Aorta (tissue), 5 donors: ENCODE data around the gene PROCA1. TPM values are rescaled to one million over a fixed set of nuclear protein-coding genes. Genes with fewer than 3 reads are reported as not detected.

ENCODE experiments used
- ATAC-seq: fragments of 200-7000 bp; cut with Tn5 transposase; one replicate; pipeline ENCODE4 v1.9.1; 2022; ENCODE audit warnings: moderate library complexity; ENCODE audit not compliant: low FRiP score
- DNase-seq, 2 donors: peaks; one replicate each; pipeline ENCODE4 v3.0.0-alpha.2; 2020
- H3K27ac ChIP-seq, 2 donors: one replicate each; pipeline ENCODE4 v1.5.1; 2013; ENCODE audit warnings: low read length in 2 of 2, mild to moderate bottlenecking in 2 of 2, moderate library complexity in 2 of 2, control low read depth in 1 of 2, inconsistent platforms in 1 of 2, low read depth in 1 of 2
- H3K27me3 ChIP-seq, 2 donors: one replicate each; pipeline ENCODE4 v1.6.1; 2013; ENCODE audit warnings: control low read depth in 1 of 2, low read length in 1 of 2, mild to moderate bottlenecking in 1 of 2, moderate library complexity in 1 of 2; ENCODE audit not compliant: insufficient read depth in 2 of 2, control insufficient read depth in 1 of 2
- H3K36me3 ChIP-seq, 2 donors: one replicate each; pipeline ENCODE4 v1.6.1; 2013; ENCODE audit warnings: control low read depth in 1 of 2, low read length in 1 of 2, mild to moderate bottlenecking in 1 of 2; ENCODE audit not compliant: insufficient read depth in 2 of 2, control insufficient read depth in 1 of 2
- H3K4me1 ChIP-seq, 2 donors: one replicate each; pipeline ENCODE4 v1.6.1; 2013; ENCODE audit warnings: low read length in 2 of 2, control low read depth in 1 of 2, mild to moderate bottlenecking in 1 of 2, moderate library complexity in 1 of 2; ENCODE audit not compliant: insufficient read depth in 2 of 2, control insufficient read depth in 1 of 2
- H3K4me3 ChIP-seq, 2 donors: one replicate each; pipeline ENCODE4 v1.5.1; 2013; ENCODE audit warnings: low read length in 2 of 2, control low read depth in 1 of 2, mild to moderate bottlenecking in 1 of 2
- H3K9me3 ChIP-seq: one replicate; pipeline ENCODE4 v1.6.1; 2013; ENCODE audit warnings: mild to moderate bottlenecking, low read length; ENCODE audit not compliant: control insufficient read depth
- WGBS, 2 donors: extraction: QIAGEN DNeasy Blood & Tissue Kit; methylation state at CpG; one replicate each; pipeline ENCODE4 v1.1.7; 2013; 5-methylcytosine and 5-hydroxymethylcytosine counted together
- intact Hi-C, 2 donors: fragments of 100-400 bp; cut with DNase I; formaldehyde crosslinking; loops; one replicate each; pipeline versions ENCODE4 v1.14.2 to v1.15.0; 2022
- polyA plus RNA-seq, 2 donors: library from polyadenylated mRNA; stranded (reverse); fragments of 200-250 nt; gene quantifications; one replicate each; pipeline ENCODE4 v1.2.3, GENCODE V29; 2013
- total RNA-seq, 2 donors: library from RNA; stranded (reverse); fragmentation: NEBNext Ultra II Directional; extraction: Animal tissue kit (Norgen Biotek cat#: 25700); gene quantifications; one replicate each; pipeline ENCODE4 v1.2.1, GENCODE V29; 2021
- donor health status: healthy with polysubstance abuse.
- donor health status: Bipolar disorder and iron deficiency.
- donor health status: DM: no; HTN: no; CAD: no.
- donor health status: DM: no; HTN: no; CAD: no.
- donor health status: DM: yes; HTN: yes; CAD: no.

The PROCA1 gene
- total and polyA plus RNA-seq, 4 donors = 0.78 to 6.6 (median 5.2) TPM

DNA sequence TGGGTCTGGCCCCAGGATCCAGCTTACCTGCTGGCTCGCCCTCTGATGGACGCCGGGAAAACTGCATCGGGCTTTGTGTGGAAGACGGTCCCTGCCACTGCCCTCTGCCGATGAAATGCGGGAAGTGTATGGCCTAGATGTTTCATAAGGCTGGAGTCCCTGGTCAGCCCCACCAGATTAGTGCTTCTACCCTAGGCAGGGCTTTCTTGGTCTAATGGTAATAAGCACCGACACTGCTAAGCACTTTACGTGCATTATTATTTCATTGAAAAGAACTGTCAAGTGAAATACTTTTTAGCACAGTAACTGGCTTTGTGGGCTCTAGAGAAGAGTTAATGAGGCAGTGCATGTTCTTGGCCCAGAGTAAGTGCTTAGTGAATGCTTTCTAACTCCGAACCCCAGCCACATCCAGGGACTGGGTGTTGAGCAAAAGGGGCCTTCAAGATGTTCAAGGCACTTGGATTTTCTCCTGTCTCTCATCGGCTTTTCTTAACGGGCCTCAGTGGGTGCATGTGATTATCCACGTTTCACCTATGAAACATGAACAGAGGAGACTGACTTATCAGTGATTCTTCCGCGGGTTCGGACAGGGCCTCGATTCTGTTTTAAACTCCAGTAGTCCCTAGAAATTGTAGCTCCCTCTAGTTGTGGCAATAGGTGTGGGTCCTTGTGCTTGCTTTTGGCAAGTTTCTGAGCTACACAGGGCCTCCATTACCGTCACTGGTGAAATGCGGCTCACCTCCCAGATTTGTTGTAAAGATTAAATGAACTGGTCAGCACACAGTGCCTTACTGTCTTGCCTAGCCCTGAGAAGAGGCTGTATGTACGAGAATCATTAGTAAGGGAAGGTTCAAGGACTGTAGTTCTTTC lies 38.7 kb upstream of the PROCA1 start:
- 33 to 34% methylated on average over 20 of the region's 20 CpGs for WGBS, 2 donors
- H3K4me1 ChIP-seq = no peaks in the 10 kb centered on the region
- no peaks in the 10 kb centered on the region for H3K27me3 ChIP-seq
- intact Hi-C loops = loop anchor here in 1 of 2 donors (1.0 to 2.0 kb wide), 2 partner anchors 24 to 60 kb away; partner anchors contain the start of gene TLCD1
- no peak overlapping the region for H3K4me3 ChIP-seq
- DNase-seq = peak; percentile 95 to 97
- peak; percentile 91 for ATAC-seq
- no peaks in the 10 kb centered on the region for H3K36me3 ChIP-seq
- no peaks in the 10 kb centered on the region for H3K9me3 ChIP-seq
- no peak overlapping the region for H3K27ac ChIP-seq

DNA sequence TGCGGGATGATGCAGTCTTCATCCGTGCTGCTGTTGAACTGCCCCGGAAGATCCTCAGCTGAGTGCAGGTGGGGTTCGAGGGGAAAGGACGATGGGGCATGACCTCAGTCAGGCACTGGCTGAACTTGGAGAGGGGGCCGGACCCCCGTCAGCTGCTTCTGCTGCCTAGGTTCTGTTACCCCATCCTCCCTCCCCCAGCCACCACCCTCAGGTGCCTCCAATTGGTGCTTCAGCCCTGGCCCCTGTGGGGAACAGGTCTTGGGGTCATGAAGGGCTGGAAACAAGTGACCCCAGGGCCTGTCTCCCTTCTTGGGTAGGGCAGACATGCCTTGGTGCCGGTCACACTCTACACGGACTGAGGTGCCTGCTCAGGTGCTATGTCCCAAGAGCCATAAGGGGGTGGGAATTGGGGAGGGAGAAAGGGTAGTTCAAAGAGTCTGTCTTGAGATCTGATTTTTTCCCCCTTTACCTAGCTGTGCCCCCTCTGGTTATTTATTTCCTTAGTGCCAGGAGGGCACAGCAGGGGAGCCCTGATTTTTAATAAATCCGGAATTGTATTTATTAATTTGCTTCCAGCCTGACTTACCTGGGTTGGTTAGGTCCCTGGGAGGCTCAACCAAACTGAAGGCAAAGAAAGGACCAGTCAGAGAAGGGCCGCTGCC lies 38.0 kb upstream of the PROCA1 start:
- Histone ChIP-seq H3K9me3 (no peaks in the 10 kb centered on the region), H3K27me3 (no peaks in the 10 kb centered on the region), H3K4me1 (no peaks in the 10 kb centered on the region), H3K27ac (no peak overlapping the region), H3K36me3 (no peaks in the 10 kb centered on the region), H3K4me3 (no peak overlapping the region)
- WGBS, 2 donors = 66 to 67% methylated on average over 11 of the region's 11 CpGs
- peak; percentile 39 to 65 for DNase-seq
- no peak for ATAC-seq
- intact Hi-C loops = loop anchor here in 1 of 2 donors (1.0 to 2.0 kb wide), 2 partner anchors 23 to 61 kb away; partner anchors contain the start of gene TLCD1

DNA sequence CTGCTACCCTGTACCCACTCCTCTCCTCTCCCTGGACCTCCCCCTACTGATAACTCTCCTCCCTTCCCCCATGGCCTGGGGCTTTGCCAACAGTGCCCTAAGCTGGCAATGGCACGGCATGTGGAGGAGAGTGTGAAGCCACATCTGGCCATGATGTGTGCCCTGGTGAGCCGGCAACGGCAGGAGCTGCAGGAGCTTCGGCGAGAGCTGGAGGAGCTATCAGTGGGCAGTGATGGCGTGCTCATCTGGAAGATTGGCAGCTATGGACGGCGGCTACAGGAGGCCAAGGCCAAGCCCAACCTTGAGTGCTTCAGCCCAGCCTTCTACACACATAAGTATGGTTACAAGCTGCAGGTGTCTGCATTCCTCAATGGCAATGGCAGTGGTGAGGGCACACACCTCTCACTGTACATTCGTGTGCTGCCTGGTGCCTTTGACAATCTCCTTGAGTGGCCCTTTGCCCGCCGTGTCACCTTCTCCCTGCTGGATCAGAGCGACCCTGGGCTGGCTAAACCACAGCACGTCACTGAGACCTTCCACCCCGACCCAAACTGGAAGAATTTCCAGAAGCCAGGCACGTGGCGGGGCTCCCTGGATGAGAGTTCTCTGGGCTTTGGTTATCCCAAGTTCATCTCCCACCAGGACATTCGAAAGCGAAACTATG lies 37.3 kb upstream of the PROCA1 start:
- Histone ChIP-seq H3K27ac (no peak overlapping the region), H3K9me3 (no peaks in the 10 kb centered on the region), H3K4me3 (no peak overlapping the region), H3K36me3 (no peaks in the 10 kb centered on the region), H3K4me1 (no peaks in the 10 kb centered on the region), H3K27me3 (no peaks in the 10 kb centered on the region)
- no peak for ATAC-seq
- DNase-seq = peak; percentile 46 to 73
- intact Hi-C loops = no loop called here
- WGBS, 2 donors = 61 to 63% methylated on average over 18 of the region's 18 CpGs

DNA sequence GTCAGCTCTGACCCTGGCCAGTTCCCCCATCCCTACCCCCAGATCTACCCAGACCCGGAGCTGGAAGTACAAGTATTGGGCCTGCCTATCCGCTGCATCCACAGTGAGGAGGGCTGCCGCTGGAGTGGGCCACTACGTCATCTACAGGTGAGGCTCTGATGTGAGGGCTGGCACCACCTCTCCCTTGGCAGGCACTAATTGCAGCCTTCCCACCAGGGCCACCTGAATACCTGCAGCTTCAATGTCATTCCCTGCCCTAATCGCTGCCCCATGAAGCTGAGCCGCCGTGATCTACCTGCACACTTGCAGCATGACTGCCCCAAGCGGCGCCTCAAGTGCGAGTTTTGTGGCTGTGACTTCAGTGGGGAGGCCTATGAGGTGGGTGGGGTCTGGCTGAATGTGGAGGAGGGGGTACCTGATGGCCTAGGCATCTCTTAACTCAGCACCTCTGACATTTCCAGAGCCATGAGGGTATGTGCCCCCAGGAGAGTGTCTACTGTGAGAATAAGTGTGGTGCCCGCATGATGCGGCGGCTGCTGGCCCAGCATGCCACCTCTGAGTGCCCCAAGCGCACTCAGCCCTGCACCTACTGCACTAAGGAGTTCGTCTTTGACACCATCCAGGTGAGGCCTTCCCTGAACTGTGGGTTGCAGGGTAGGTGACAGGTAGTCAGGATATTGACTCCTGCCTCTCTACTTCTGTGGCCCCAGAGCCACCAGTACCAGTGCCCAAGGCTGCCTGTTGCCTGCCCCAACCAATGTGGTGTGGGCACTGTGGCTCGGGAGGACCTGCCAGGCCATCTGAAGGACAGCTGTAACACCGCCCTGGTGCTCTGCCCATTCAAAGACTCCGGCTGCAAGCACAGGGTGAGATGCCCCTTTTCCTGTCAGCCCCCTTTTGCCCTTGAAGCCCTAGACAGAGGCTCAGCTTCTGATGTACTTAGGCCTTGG lies 36.4 kb upstream of the PROCA1 start:
- Histone ChIP-seq H3K4me1 (no peaks in the 10 kb centered on the region), H3K27ac (no peak overlapping the region), H3K36me3 (no peaks in the 10 kb centered on the region), H3K9me3 (no peaks in the 10 kb centered on the region), H3K4me3 (no peak overlapping the region), H3K27me3 (no peaks in the 10 kb centered on the region)
- DNase-seq (peak; percentile 39 to 75), ATAC-seq (no peak)
- intact Hi-C loops = loop anchor here in 1 of 2 donors (1.0 kb wide), 1 partner anchor 21 kb away; no protein-coding TSS in a partner anchor
- WGBS, 2 donors = 89 to 91% methylated on average over 18 of the region's 18 CpGs

DNA sequence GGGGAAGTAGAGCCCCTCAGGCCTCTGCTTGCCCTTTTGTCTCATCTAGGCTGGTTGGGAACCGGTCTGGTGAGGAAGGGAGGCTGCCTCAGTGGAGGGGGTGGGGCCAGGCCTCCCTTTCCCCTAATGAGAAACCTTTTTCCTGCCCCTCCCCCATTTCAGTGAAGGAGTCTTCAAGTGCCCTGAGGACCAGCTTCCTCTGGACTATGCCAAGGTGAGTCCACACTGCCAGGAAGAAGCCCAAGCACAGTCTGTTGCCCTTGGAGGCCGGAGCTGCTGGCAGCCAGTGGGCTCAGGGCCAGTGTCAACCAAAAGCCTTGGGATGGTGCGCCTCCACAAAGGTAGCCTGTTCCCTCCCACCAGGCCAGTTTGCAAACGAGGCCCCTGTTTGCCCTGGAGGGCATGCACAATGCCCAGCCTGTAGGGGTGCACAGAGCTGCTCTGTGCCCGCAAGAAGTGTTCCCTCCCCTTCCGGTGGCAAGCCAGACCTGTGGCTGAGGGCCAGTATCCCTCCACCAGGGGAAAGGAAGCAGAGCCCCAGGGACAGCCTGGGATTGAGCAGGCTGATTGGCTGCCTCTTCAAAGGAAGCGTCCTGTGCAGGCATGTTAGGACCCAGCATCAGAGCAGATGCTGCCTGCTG lies 35.5 kb upstream of the PROCA1 start:
- Histone ChIP-seq H3K4me3 (no peak overlapping the region), H3K4me1 (no peaks in the 10 kb centered on the region), H3K27ac (peak overlapping the region in 1 of 2 donors; percentile 20), H3K36me3 (no peaks in the 10 kb centered on the region), H3K27me3 (no peaks in the 10 kb centered on the region), H3K9me3 (no peaks in the 10 kb centered on the region)
- DNase-seq = peak; percentile 58 to 69
- intact Hi-C loops = loop anchor here in 1 of 2 donors (1.0 kb wide), 1 partner anchor 20 kb away; no protein-coding TSS in a partner anchor
- ATAC-seq = no peak
- WGBS, 2 donors = 11 to 12% methylated on average over 7 of the region's 7 CpGs

DNA sequence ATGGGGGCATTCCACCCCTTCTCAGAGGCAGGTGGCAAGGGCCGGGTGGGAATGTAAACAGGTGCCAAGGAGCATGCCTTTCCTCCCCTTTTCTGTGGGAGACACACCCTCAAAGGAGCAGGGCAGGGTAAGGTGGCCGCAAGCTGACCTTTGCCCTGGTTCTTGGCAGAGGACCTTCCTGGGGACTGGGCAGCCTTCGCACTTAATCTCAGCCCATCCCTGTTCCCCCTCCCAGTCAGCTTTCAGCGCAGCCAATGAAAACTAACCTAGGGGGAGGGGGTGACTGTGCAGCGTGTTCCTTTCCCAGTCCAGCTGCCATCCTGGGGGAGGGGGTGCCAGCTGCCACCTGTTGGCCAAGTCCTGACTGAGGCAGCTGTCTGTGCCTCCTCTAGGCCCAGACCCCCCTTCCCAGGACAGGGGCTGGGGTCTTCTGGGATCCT lies 34.9 kb upstream of the PROCA1 start:
- DNase-seq (peak; percentile 46 to 73), ATAC-seq (no peak)
- H3K4me3 ChIP-seq = no peak overlapping the region
- H3K27me3 ChIP-seq = no peaks in the 10 kb centered on the region
- intact Hi-C loops = loop anchor here in 1 of 2 donors (1.0 kb wide), 1 partner anchor 19 kb away; no protein-coding TSS in a partner anchor
- H3K27ac ChIP-seq = peak overlapping the region in 1 of 2 donors; percentile 20
- WGBS, 2 donors = 23 to 25% methylated on average over 5 of the region's 5 CpGs
- no peaks in the 10 kb centered on the region for H3K9me3 ChIP-seq
- H3K4me1 ChIP-seq = no peaks in the 10 kb centered on the region
- no peaks in the 10 kb centered on the region for H3K36me3 ChIP-seq

DNA sequence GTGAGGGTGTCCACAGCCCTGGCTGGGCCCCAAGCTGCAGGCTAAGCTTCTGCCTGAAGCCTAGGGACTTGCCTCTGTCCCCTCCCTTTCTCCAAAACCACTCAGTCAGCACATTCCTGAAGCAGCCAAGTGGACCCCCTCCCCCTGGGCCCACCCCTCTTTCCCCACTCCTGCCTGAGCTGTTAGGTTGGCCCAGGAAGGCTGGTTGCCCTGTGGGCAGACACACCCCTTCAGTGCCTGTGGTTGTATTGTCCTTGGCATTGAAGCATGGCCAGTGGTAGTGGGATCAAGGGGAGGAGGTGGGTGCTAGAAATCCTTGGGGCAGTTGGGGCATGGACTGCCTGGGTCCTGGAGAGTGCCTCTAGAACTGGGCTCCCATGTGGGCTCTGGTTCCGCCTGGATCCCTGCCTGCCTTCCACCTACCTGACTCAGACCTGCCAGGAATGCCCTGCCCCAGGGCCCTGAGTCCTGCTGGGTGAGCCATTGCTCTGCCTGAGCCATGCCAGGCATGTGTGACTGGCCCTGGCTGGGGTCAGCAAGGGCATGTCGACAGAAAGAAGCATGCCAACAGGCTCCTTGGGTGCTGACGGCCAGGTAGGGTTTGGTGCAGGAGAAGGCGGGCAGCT lies 34.2 kb upstream of the PROCA1 start:
- 58 to 64% methylated on average over 4 of the region's 4 CpGs for WGBS, 2 donors
- DNase-seq (peak; percentile 46 to 85), ATAC-seq (no peak)
- H3K27me3 ChIP-seq = no peaks in the 10 kb centered on the region
- H3K9me3 ChIP-seq = no peaks in the 10 kb centered on the region
- no peaks in the 10 kb centered on the region for H3K36me3 ChIP-seq
- H3K4me1 ChIP-seq = no peaks in the 10 kb centered on the region
- H3K27ac ChIP-seq = peak overlapping the region in 1 of 2 donors; percentile 30
- intact Hi-C loops = no loop called here
- H3K4me3 ChIP-seq = no peak overlapping the region
